SU-DHL-6 (cell line): ENCODE data around the gene PRADC1.

Experiments used
- CTCF ChIP-seq: fragments of 200-600 bp; sonication (generic); IDR thresholded peaks from one replicate; pipeline ENCODE4 v1.5.1; 2017; ENCODE audit warnings: antibody characterized with exemption, mild to moderate bottlenecking, low read length, moderate library complexity; ENCODE audit not compliant: insufficient read depth, poor library complexity, severe bottlenecking
- EZH2phosphoT487 ChIP-seq: fragments of 200-600 bp; sonication (generic), shearing (Covaris generic); conservative IDR thresholded peaks from 2 replicates; pipeline ENCODE4 v1.6.1; 2018; ENCODE audit warnings: mild to moderate bottlenecking, antibody characterized with exemption, low read length, moderate library complexity, mixed read lengths

- no peak for TF ChIP-seq CTCF
- no peak for TF ChIP-seq EZH2phosphoT487
These were observed 6.0 kb downstream of the PRADC1 start for GRCh38 chr2:73227086-73227485.
